IPS-NIHi11 (cell line): ENCODE data around the gene CLCN6.

Experiments
- DNase-seq: peaks from one replicate; pipeline ENCODE4 v3.0.0; 2012; ENCODE audit warnings: mixed read lengths, low spot score

Gene CLCN6, protein sequence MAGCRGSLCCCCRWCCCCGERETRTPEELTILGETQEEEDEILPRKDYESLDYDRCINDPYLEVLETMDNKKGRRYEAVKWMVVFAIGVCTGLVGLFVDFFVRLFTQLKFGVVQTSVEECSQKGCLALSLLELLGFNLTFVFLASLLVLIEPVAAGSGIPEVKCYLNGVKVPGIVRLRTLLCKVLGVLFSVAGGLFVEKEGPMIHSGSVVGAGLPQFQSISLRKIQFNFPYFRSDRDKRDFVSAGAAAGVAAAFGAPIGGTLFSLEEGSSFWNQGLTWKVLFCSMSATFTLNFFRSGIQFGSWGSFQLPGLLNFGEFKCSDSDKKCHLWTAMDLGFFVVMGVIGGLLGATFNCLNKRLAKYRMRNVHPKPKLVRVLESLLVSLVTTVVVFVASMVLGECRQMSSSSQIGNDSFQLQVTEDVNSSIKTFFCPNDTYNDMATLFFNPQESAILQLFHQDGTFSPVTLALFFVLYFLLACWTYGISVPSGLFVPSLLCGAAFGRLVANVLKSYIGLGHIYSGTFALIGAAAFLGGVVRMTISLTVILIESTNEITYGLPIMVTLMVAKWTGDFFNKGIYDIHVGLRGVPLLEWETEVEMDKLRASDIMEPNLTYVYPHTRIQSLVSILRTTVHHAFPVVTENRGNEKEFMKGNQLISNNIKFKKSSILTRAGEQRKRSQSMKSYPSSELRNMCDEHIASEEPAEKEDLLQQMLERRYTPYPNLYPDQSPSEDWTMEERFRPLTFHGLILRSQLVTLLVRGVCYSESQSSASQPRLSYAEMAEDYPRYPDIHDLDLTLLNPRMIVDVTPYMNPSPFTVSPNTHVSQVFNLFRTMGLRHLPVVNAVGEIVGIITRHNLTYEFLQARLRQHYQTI

DNA sequence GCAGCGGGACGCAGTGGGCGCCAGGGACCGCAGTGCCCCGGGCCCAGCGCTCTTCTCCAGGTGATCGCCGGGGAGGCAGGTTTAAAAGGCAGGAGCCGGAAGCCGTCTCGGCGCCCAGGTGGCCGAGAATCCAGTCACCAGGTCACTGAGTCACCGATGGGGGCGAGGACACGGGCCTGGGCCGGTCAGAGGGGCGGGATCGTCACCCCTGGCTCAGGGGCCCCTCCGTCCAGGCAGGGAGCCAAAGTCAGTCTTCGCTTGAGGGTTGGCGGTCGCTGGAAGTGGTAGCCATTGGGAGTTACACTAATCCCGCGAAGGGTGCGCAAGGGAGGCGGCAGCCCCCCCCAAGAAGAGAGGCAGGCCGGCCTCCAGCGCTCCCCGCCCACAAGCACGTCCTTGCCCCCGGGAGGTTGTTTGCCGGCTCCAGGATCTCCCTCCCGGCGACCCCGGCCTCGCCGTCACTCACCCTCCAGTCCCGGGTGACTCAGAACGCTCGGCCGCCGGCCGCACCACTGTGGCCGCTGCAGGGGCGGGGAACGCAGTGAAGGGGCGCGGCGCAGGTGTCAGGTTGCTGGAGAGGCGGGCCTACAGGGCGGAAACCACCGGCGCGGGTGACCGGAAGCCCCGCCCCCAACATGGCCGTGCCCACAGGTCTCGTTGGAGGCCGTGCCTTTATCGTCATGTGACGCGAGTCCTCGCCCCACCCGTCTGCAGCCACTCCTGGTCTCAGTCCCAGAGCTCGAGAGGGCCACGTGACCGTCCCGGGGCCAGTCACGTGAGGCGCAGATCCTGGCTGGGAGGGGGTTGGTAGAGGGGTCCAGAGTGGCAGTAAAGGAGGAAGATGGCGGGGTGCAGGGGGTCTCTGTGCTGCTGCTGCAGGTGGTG lies at the start of gene CLCN6, which contains the start of gene MTHFR:
CLCN6 (plus strand) TSS at position 770 of the 885 bp plus-strand sequence; CDS start at position 842, 72 bp downstream.
MTHFR (minus strand) TSS at position 543 of the 885 bp plus-strand sequence. CDS start 2,848 bp downstream, outside the sequence.
- peak; percentile 100 for DNase-seq

DNA sequence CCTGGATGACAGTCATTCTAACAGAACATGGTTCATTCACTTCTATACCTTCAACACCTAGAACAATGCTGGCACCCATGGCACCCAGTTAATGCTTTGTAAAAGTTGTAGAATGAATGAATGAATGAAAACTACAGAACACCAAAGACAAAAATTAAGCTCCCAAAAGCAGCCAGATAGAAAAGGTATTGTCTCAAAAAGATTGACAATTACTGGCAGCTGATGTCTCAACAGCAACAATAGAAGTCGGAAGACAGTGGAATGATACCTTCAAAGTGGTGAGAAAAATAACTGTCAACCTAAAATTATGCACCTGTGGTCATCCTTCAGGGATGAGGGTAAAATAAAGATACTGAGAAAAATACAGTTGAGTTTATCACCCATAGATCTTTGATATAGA lies 48.9 kb upstream of the CLCN6 start:
- no peak for DNase-seq

DNA sequence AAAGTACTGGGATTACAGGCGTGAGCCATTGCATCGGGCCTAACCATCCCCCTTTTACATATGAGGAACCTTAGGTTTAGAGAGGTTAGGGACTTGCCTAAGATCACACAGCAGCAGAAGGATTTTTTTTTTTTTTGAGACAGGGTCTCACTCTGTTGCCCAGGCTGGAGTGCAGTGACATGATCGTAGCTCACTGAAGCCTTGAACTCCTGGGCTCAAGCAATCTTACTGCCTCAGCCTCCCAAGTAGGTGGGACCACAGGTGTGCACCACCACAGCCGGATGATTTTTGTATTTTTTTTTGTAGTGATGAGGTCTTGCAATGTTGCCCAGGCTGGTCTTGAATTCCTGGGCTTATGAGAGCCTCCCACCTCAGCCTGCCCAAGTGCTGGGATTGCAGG lies 46.2 kb upstream of the CLCN6 start:
- DNase-seq, result no peak

DNA sequence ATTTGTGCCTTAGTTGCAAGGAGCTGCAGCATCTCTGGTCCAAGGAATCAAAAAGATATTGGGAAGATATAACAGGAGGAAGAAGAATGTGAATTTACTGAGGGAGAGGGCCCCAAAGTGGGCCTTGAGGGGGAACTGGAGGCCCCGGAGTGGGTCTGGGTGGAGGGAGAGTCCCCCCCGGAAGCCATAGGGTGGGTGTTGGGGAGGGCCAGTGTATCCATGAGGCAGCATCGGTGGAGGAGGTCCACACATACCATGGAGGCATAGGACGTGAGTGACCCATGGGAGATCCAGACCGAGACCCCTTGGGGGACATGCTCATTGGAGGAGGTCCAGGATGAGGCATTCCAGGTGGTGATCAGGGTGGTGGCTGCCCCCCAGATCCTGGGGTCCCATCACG lies 44.7 kb upstream of the CLCN6 start:
- DNase-seq, result no peak

DNA sequence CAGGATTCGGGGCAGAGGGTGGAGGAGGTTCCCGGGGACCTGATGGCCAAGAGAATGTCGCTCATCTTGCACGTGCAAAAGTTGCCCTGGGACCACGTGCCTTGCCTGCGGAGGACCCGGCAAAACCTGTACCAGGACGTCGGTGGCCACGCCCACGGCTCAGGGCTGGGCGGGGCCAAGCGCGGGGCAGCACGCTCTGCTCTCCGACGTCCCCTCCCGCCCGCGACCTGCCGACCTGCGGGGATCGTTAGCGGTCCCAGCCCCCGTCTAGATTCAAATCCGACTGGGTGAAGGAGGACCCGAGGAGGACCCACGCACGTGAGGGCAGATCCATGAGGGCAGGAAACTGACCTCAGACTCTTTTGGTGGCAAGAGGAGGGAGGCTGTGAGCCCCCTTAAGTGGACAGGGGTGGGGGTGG lies 44.0 kb upstream of the CLCN6 start, which contains the start of gene C1orf167:
C1orf167 (plus strand) TSS at position 206 of the 419 bp plus-strand sequence. CDS start 2,208 bp downstream, outside the sequence.
- peak; percentile 87 for DNase-seq

DNA sequence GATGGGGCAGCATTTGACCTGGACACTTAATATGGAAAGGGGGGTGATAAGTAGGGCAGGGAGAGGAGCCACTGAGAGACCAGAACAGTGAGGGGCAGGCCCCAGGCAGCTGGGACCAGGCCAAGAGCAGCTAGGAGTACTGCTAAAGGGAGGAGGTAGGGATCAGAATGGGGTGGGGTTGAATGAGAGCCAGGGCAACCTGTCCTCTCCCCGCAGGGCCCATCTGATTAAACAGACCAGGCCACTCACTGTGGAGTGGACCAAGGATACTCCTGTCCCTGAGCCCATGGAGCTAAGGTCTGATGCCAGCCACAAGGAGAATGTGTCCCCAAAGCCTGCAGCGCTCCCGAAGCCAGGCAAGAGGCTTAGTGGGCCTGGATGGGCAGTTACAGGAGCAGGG lies 41.9 kb upstream of the CLCN6 start:
- no peak for DNase-seq

DNA sequence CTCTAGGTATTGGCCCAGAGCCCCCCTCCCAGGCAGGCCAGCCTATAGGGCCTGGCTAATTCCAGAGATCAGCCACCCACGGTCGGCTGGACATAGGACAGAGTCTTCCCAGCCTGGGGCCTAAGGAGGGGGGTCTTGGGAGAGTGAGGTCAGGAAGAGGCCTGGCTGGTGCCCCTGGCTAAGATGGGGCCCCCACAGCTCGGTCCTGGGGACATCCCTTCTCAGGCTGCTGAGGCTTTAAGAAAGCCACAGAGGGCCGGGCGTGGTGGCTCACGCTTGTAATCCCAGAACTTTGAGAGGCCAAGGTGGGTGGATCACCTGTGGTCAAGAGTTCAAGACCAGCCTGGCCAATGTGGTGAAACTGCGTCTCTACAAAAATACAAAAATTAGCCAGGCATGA lies 41.5 kb upstream of the CLCN6 start:
- no peak for DNase-seq

DNA sequence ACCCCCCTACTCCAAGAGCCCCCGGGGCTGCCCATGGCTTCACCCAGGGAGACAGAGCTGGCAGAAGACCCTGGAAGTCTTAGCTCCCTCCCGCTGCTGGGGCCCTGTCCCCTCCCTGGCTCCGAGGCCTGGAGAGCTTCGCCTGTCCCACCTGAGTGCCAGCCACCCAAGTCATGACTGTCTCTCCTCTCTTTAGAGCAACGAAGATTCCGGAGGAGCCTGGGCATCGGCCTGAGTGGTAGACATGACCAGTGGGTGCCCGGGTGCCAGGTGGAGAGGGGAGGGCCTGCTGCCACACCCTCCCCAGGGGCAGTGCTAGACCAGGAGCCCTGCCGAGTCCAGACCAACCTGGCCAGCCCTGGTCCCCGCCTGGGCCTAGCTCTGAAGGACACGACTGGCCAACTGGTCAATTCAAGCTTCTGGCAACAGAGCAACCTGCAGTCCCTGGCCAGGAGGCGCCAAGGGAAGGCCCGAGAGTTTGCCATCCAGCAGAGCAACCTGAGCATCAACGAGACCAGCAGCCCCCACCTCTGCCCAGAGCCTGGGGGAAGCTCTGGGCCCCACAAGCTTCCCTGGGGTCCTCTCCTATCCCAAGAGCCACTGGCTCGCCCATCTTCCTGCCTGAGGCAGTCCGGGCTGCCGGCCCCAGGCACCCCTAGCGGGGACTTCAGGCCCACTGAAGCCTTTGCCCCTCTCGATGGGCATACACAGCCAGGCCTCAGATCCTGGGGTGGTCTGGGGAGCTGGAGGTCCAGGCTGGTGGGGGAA lies 40.1 kb upstream of the CLCN6 start:
- no peak for DNase-seq

DNA sequence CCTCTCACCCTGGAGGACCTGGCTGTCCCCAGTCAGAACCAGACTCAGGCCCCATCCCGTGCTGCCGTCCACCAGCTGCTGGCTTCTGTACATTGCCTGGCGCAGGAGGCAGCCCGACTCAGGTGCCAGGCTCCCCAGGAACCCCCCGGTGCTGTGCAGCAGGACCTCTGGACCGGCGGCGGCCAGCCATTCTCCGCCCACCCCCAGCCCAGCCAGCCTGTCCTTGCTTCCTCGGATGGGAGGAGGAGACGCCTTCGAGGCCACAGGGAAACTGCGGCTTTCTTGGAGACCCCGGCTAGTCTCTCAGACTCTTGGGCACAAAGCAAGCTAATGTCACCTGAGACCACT lies 39.6 kb upstream of the CLCN6 start:
- no peak for DNase-seq

DNA sequence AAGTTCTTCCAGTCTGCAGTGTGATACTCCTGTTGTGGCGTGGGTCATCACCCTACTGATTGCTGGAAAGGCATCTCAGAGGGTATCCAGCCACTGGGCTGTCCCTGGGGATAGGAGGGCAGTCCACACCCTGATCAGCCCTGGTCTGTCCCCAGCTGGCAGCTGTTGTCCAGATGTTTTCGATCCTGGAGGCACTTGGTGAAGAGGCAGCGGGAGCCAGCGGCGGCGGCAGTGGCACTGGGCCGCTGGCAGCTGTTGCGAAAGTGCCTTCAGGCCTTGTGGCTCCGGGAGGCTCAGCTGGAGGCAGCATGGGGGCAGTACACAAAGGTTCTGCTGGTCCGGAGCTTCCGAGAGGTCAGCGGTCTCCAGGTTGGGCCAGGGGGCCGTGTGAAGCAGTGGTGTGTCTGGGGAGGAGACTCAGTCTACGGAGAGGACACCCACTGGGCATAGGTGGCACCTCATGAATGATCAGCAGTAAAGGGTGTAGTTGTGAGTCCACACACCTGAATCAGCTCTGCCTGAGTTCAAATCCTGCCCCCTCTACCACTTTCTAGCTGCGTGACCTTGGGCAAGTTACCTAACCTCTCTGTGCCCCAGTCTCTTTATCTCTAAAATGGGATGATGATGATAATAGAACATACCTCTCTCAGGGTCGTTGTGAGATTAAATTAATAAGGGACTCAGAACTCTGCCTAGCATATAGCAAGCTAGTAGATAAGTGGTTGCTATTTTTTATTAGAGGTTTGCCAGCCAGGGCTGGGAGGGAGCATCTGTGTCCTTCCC lies 37.9 kb upstream of the CLCN6 start:
- DNase-seq, result no peak

DNA sequence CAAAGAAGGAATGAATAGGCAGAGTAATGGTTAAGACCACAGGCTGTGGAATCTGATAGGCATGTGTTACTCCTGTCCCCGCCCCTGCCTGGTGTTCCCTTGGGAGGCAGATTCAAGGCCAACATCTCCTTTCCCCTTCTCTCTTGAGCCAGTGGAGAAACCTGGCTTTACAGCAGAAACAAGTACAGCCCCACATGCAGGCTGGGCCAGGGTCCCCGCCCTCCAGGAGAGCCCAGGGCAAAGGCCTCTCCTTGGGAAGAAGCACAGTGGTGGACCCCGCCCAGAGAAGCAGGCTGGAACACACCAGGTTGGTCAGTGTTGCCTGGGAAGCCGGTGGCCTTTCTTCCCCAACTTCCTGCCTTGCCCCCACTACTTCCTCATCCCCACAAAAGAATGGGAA lies 37.2 kb upstream of the CLCN6 start:
- no peak for DNase-seq

DNA sequence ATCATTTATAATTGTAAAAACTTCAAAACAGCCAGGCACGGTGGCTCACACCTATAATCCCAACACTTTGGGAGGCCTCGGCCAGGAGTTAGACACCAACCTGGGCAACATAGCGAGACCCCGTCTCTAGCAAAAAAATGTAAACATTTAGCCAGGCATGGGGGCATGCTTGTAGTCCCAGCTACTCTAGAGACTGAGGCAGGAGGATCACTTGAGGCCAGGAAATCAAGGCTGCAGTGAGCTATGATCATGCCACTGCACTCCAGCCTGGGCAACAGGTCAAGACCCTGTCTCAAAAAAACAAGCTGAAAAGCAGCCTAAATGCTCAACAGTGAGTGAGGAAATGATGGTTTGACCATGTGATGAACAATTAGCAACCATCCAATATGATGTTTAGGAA lies 36.7 kb upstream of the CLCN6 start:
- DNase-seq, result no peak

DNA sequence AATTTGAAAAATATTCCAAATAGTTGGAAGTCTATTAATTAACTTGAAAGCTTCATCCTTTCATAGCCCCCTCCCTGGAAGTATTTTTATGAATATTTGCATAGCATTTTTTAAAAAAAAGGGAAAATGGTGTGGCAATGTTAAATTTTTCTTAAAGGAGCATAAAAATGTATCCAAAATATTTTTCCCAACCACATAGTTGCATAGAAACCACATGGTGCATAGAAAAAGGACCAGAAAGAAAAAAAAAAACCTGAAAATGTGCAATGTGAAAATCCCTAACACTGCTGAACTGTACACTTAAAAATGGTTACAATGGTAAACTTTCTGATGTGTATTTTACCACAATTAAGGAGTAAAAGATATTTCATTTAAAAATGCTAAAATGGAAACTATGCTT lies 36.0 kb upstream of the CLCN6 start:
- DNase-seq, result no peak

DNA sequence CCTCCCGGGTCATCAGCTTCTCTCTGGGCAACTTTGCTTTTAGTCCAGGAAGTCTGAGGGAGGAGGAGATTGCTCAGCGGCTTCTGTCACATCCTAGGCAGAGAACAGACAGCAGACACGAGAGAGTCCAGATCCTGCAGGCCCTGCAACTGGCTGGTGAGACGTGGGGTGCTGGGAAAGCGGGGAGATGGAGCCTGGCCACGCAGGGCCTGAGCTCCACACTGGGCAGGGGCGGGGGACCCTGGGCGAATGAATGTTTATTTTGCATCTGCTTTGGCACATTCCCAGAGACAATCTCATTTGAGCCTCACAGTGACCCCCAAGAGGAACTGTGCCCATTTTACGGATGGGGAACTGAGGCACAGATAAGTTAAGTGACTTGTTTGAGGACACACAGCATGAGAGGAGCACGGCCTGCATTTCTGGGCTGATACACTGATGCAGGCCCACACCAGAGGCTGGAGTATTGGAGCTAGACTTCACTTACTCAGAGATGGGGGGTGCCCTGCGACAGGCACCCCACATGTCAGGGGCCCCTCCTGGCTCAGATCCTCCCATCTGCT lies 34.4 kb upstream of the CLCN6 start:
- DNase-seq, result no peak

DNA sequence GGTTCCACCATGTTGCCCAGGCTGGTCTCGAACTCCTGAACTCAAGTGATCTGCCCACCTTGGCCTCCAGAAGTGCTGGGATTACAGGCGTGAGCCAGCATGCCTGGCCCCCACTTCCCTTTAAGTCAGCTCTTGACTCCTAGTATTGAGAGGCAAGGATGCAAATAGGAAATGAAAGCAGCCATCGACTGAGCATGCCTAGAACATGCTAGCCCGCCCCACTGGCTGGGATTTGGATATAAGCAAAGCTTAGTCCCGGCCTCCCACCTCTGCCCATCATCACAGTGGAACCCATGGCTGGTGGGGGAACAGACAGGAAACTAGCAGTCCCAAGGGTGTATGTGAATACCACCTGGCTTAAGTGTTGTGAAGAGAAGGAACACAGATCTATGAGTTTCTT lies 33.5 kb upstream of the CLCN6 start:
- no peak for DNase-seq

DNA sequence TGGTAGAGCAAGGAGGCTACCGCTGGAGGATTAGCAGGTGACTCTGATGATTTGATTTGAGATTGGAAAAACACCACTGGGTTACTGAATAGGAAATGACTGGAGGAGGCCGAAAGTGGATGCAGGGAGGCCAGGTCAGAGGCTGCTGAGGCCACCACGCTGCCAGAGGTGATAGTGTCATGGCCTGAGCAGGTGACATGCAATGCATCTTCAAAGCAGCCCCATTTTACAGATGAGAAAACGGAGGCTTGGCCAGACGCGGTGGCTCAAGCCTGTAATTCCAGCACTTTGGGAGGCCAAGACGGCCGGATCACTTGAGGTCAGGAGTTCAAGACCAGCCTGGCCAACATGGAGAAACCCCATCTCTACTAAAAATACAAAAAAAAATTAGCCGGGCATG lies 31.2 kb upstream of the CLCN6 start:
- no peak for DNase-seq

DNA sequence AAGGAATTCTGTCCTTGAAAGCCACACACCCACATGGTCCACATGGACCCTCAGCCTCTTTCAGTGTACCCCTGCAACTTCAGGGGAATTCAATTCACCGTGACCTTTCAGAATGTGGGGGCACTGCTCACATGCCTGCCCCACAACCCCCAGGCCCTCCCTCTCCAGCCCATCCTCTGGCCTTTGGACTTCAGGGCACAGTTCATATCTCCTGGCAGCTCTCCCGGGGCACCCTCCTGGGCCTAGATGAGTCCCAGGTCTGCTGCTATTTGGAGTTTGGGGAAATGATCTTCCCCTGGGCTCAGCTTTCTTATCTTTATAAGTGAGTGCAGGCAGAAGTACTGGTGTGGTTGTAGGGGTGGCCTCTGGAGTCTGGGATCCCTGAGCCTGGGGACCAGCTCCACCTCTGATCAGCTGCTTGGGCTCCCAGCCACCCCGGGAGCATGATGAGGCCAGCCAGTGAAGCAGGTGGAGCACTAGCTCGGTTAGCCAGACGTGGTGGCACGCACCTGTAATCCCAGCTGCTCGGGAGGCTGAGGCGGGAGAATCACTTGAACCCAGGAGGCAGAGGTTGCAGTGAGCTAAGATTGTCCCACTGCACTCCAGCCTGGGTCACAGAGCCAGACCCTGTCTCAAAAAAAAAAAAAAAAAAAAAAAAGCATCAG lies 28.2 kb upstream of the CLCN6 start:
- DNase-seq, result no peak

DNA sequence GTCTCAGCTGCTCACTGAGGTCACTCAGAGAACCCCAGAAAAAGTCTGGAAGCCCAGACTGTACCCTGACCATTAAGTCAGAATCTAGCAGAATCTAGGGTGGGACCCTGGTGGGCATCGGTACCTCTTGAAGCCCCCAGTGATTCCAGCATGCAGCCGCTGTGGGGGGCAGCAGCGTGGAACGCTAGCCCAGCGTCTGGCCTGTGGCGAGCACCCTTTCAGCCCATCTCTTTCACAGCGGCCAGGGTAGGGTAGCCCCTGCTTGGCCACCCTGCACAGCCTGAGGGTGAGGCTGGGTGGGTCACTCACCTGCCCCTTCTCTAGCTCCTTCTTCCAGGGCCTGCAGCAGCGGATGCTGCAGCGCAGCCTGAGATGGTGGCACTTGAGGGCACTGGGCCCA lies 27.7 kb upstream of the CLCN6 start:
- no peak for DNase-seq

DNA sequence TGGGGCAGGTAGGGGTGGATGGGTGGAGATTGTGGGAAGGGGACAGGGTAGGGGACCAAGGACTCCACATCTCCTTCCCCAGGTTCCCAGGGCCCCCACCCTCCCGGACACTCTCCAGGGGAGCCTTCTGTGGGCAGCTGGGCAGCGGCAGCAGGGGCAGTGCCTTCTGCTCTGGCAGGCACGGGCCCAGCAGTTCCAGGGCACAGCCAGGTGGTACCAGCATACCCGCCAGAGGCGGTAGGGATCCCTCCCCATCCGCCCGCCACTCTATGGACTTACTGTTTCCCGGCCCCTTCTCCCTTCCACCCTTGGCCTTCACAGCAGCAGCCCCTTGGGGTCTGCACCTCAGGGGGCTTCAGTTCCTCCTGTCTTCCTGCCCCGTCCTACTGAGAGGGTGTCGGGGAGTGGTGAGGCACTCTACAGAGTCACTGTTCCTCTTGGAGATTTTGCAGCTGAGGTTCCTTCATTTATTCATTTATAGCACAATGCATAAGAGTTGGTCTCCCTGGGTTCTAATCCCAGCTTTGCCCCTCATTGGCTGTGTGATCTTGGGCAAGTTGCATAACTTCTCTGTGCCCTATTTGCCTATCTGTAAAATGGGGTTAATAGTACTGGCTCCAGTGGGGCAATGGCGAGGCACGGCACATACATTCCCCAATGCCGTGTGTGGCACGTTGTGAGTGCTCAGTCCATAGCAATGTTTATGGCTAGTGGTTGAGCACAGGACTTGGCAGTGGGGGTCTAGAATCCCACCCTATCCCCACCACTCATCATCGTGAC lies 27.0 kb upstream of the CLCN6 start:
- no peak for DNase-seq
